Trophoblast cell (in vitro differentiated cells and primary cell): ENCODE data around the gene TSHZ2.

Experiments used
- DNase-seq, 2 donors: peaks; one replicate each; pipeline ENCODE4 v3.0.0-alpha.2; 2016
- H2AFZ ChIP-seq: 2 replicates; pipeline ENCODE4 v1.6.1; 2013; ENCODE audit warnings: low read length, moderate library complexity, mild to moderate bottlenecking; ENCODE audit not compliant: insufficient read depth, poor library complexity
- H2AK5ac ChIP-seq: 2 replicates; pipeline ENCODE4 v1.6.1; 2013; ENCODE audit warnings: mild to moderate bottlenecking, low read length
- H2BK120ac ChIP-seq: 2 replicates; pipeline ENCODE4 v1.6.1; 2013; ENCODE audit warnings: low read length, mild to moderate bottlenecking, moderate library complexity; ENCODE audit not compliant: insufficient read depth, poor library complexity
- H2BK12ac ChIP-seq: 2 replicates; pipeline ENCODE4 v1.6.1; 2013; ENCODE audit warnings: mild to moderate bottlenecking, low read length, moderate library complexity
- H2BK5ac ChIP-seq: 2 replicates; pipeline ENCODE4 v1.6.1; 2013; ENCODE audit warnings: low read length, low read depth, moderate library complexity, mild to moderate bottlenecking; ENCODE audit not compliant: poor library complexity
- H3K14ac ChIP-seq: 2 replicates; pipeline ENCODE4 v1.6.1; 2013; ENCODE audit warnings: mild to moderate bottlenecking, low read length
- H3K18ac ChIP-seq: 2 replicates; pipeline ENCODE4 v1.6.1; 2013; ENCODE audit warnings: mild to moderate bottlenecking, low read length
- H3K23ac ChIP-seq: 2 replicates; pipeline ENCODE4 v1.6.1; 2013; ENCODE audit warnings: low read length
- H3K27ac ChIP-seq: 2 replicates; pipeline ENCODE4 v1.5.1; 2013; ENCODE audit warnings: low read depth, mild to moderate bottlenecking, inconsistent platforms, low read length, moderate library complexity
- H3K27me3 ChIP-seq: 2 replicates; pipeline ENCODE4 v1.6.1; 2013; ENCODE audit warnings: inconsistent platforms, mild to moderate bottlenecking, low read length, moderate library complexity; ENCODE audit not compliant: insufficient read depth
- H3K36me3 ChIP-seq, 2 experiments: 1 replicate in 1 of 2; 2 replicates in 1 of 2; pipeline ENCODE4 v1.6.1; 2013; ENCODE audit warnings: low read length in 2 of 2, mild to moderate bottlenecking in 2 of 2, moderate library complexity in 1 of 2; ENCODE audit not compliant: insufficient read depth in 2 of 2, control insufficient read depth in 1 of 2
- H3K4ac ChIP-seq: 2 replicates; pipeline ENCODE4 v1.6.1; 2013; ENCODE audit warnings: low read depth, mild to moderate bottlenecking, low read length, moderate library complexity
- H3K4me1 ChIP-seq, 2 experiments: 1 replicate in 1 of 2; 2 replicates in 1 of 2; pipeline ENCODE4 v1.6.1; 2013; ENCODE audit warnings: low read length in 2 of 2, mild to moderate bottlenecking in 2 of 2, moderate library complexity in 1 of 2; ENCODE audit not compliant: insufficient read depth in 2 of 2, control insufficient read depth in 1 of 2
- H3K4me2 ChIP-seq: 2 replicates; pipeline ENCODE4 v1.6.1; 2013; ENCODE audit warnings: inconsistent platforms, mild to moderate bottlenecking, low read length, moderate library complexity
- H3K4me3 ChIP-seq: 2 replicates; pipeline ENCODE4 v1.5.1; 2013; ENCODE audit warnings: mild to moderate bottlenecking, low read depth, low read length, inconsistent platforms
- H3K79me1 ChIP-seq: one replicate; pipeline ENCODE4 v1.6.1; 2013; ENCODE audit warnings: low read length
- H3K79me2 ChIP-seq: 2 replicates; pipeline ENCODE4 v1.6.1; 2013; ENCODE audit warnings: low read length, mild to moderate bottlenecking; ENCODE audit not compliant: control insufficient read depth, insufficient read depth, poor library complexity
- H3K9ac ChIP-seq: 2 replicates; pipeline ENCODE4 v1.6.1; 2013; ENCODE audit warnings: mild to moderate bottlenecking, low read length
- H3K9me3 ChIP-seq: 2 replicates; pipeline ENCODE4 v1.6.1; 2013; ENCODE audit warnings: low read depth, mild to moderate bottlenecking, control low read depth, inconsistent platforms, low read length; ENCODE audit not compliant: insufficient read depth
- H4K12ac ChIP-seq: 2 replicates; pipeline ENCODE4 v1.6.1; 2013; ENCODE audit warnings: low read depth, mild to moderate bottlenecking, low read length, moderate library complexity
- H4K8ac ChIP-seq: 2 replicates; pipeline ENCODE4 v1.6.1; 2013; ENCODE audit warnings: low read depth, mild to moderate bottlenecking, low read length, moderate library complexity
- H4K91ac ChIP-seq: one replicate; pipeline ENCODE4 v1.6.1; 2013; ENCODE audit warnings: low read depth, mild to moderate bottlenecking, low read length, moderate library complexity
- WGBS: extraction: QIAGEN DNeasy Blood & Tissue Kit; methylation state at CpG from one replicate; pipeline ENCODE4 v1.1.7; 2013; ENCODE audit warnings: missing lambda C conversion rate; ENCODE audit not compliant: insufficient read length, insufficient coverage; ENCODE audit errors: extremely low coverage; 5-methylcytosine and 5-hydroxymethylcytosine counted together

Gene TSHZ2

DNA sequence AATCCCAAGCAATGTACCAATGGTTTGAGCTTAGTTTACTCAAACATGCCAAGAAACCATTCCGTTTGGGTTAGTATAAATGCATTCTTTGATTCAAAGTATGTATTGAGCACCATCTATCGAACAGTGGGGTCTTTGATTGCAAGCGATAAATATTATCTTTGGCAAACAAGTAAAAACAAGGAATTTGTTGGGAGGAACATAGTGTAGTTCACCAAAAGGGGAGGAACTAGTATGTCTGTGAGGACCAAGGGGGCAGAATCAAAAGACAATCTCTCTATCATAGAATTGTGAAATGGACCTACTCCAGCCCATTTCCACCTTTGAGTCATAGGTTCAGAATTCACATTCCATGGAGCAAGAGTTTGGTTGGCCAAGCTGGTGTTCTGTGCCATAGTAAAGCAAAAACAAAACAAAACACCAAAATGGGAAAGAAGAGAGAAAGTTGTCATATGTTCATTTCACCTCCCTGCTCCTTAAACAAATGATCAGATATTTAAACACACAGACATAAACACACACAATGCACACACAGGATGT, 266.0 kb downstream of the TSHZ2 start:
- H3K9ac ChIP-seq, result no peak overlapping the region
- H2BK120ac ChIP-seq, result no peak overlapping the region
- H3K9me3 ChIP-seq, result no peaks in the 10 kb centered on the region
- H3K79me2 ChIP-seq, result no peaks in the 10 kb centered on the region
- no peak overlapping the region for H2AK5ac ChIP-seq
- H3K14ac ChIP-seq, result no peak overlapping the region
- no peak overlapping the region for H2AFZ ChIP-seq
- H3K4me1 ChIP-seq, result no peaks in the 10 kb centered on the region
- H3K23ac ChIP-seq, result no peak overlapping the region
- DNase-seq, result peak in 1 of 2 donors; percentile 44
- no peak overlapping the region for H3K18ac ChIP-seq
- no peak overlapping the region for H4K8ac ChIP-seq
- H3K4me2 ChIP-seq, result no peak overlapping the region
- no peak overlapping the region for H4K12ac ChIP-seq
- no CpG with 5 or more reads among the region's 3 CpGs for WGBS
- H3K4me3 ChIP-seq, result no peak overlapping the region
- H4K91ac ChIP-seq, result no peak overlapping the region
- no peak overlapping the region for H3K4ac ChIP-seq
- H2BK5ac ChIP-seq, result no peak overlapping the region
- no peak overlapping the region for H2BK12ac ChIP-seq
- no peak overlapping the region for H3K27ac ChIP-seq
- no peaks in the 10 kb centered on the region for H3K27me3 ChIP-seq
- no peaks in the 10 kb centered on the region for H3K36me3 ChIP-seq
- no peaks in the 10 kb centered on the region for H3K79me1 ChIP-seq

DNA sequence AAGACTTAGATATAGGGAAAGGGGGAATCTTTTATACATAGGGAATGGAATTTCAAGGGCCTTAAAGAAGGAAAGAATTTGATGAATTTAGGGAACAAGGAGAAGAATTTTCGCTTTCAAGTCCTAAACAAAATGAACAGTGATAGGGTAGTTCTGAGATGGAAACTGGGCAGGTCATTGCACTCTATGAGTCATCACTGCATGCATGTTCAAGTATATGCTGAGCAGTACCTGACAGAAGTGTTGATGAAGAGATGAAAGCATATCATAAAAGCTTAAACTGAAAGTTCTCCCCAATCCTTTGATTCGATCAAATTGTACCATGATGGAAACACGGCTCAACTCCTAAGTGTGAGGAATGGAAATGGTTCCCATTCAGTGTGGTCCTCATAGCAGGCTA, 271.0 kb downstream of the TSHZ2 start:
- no peaks in the 10 kb centered on the region for H3K79me1 ChIP-seq
- no peak overlapping the region for H4K12ac ChIP-seq
- no CpG with 5 or more reads among the region's 3 CpGs for WGBS
- H3K9ac ChIP-seq, result no peak overlapping the region
- H2BK12ac ChIP-seq, result no peak overlapping the region
- no peaks in the 10 kb centered on the region for H3K27me3 ChIP-seq
- no peak overlapping the region for H4K91ac ChIP-seq
- H3K23ac ChIP-seq, result no peak overlapping the region
- H3K14ac ChIP-seq, result no peak overlapping the region
- H3K4ac ChIP-seq, result no peak overlapping the region
- H2BK5ac ChIP-seq, result no peak overlapping the region
- H4K8ac ChIP-seq, result no peak overlapping the region
- H3K9me3 ChIP-seq, result no peaks in the 10 kb centered on the region
- H3K27ac ChIP-seq, result no peak overlapping the region
- H2BK120ac ChIP-seq, result no peak overlapping the region
- H3K4me2 ChIP-seq, result no peak overlapping the region
- no peaks in the 10 kb centered on the region for H3K36me3 ChIP-seq
- H3K4me1 ChIP-seq, result no peaks in the 10 kb centered on the region
- no peak overlapping the region for H2AFZ ChIP-seq
- H3K79me2 ChIP-seq, result no peaks in the 10 kb centered on the region
- no peak overlapping the region for H3K18ac ChIP-seq
- H3K4me3 ChIP-seq, result no peak overlapping the region
- H2AK5ac ChIP-seq, result no peak overlapping the region
- DNase-seq, result no peak

DNA sequence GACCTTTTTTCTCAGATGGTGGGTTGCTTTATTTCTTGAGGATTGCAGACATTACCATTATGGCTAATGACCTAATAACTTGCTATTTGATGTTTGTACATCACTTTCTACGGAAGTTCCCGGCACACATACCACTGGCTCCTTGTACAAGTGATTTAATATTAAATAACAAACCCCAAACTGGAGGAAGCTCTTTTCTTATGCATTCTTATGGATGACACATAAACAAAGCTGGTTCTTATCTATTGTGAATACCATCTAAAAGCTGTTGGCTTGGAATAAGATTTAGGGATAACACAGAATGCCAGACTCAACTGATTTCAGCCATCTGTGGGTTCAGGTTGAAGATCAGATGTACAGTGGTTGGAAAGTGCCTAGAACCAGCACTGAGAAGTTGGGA, 272.6 kb downstream of the TSHZ2 start:
- Histone ChIP-seq H3K23ac (no peak overlapping the region), H3K27ac (no peak overlapping the region), H3K4me2 (no peak overlapping the region), H3K4me1 (no peaks in the 10 kb centered on the region), H4K8ac (no peak overlapping the region), H2BK12ac (no peak overlapping the region), H4K91ac (no peak overlapping the region), H4K12ac (no peak overlapping the region), H2AFZ (no peak overlapping the region), H3K14ac (no peak overlapping the region), H3K9ac (no peak overlapping the region), H2BK5ac (no peak overlapping the region), H2BK120ac (no peak overlapping the region), H3K27me3 (no peaks in the 10 kb centered on the region), H3K4ac (no peak overlapping the region), H2AK5ac (no peak overlapping the region), H3K79me1 (no peaks in the 10 kb centered on the region), H3K9me3 (no peaks in the 10 kb centered on the region), H3K4me3 (no peak overlapping the region), H3K18ac (no peak overlapping the region), H3K36me3 (no peaks in the 10 kb centered on the region), H3K79me2 (no peaks in the 10 kb centered on the region)
- WGBS, result no CpG with 5 or more reads among the region's 2 CpGs
- DNase-seq, result peak; percentile 52 to 78

DNA sequence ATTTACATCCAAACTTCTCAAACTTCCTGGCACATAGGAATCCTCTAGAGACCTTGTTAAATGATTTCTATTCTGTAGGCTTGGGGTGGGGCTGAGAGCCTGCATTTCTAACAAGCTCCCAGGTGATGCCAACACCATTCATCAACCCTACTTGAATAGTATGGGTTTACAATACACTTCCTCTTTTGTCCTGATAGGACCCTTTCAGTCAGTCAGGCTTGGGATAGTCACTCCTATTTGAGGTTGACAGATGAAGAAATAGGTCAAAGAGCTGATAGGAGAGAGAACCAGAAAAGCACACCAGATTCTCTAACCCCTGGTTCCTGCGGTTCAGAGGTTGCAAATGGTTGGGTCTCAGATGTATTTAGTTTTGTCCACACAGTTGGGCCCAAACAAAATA, 273.4 kb downstream of the TSHZ2 start:
- H3K4ac ChIP-seq, result no peak overlapping the region
- no peak overlapping the region for H4K12ac ChIP-seq
- no peak overlapping the region for H3K14ac ChIP-seq
- no peak overlapping the region for H3K23ac ChIP-seq
- no peak overlapping the region for H3K4me3 ChIP-seq
- H3K79me1 ChIP-seq, result no peaks in the 10 kb centered on the region
- no peak overlapping the region for H3K4me2 ChIP-seq
- no peak overlapping the region for H4K8ac ChIP-seq
- no peak overlapping the region for H2BK120ac ChIP-seq
- H3K9me3 ChIP-seq, result no peaks in the 10 kb centered on the region
- H3K9ac ChIP-seq, result no peak overlapping the region
- H2BK5ac ChIP-seq, result no peak overlapping the region
- peak; percentile 31 to 60 for DNase-seq
- no peaks in the 10 kb centered on the region for H3K36me3 ChIP-seq
- H3K18ac ChIP-seq, result no peak overlapping the region
- H2AK5ac ChIP-seq, result no peak overlapping the region
- H2AFZ ChIP-seq, result no peak overlapping the region
- no peak overlapping the region for H4K91ac ChIP-seq
- H3K4me1 ChIP-seq, result no peaks in the 10 kb centered on the region
- no CpG with 5 or more reads among the region's 1 CpG for WGBS
- H3K27ac ChIP-seq, result no peak overlapping the region
- H2BK12ac ChIP-seq, result no peak overlapping the region
- H3K27me3 ChIP-seq, result no peaks in the 10 kb centered on the region
- H3K79me2 ChIP-seq, result no peaks in the 10 kb centered on the region
